Left cardiac atrium (tissue), 4 donors: Measurements from ENCODE around the gene TRPM3. TPM values are rescaled to one million over a fixed set of nuclear protein-coding genes. Genes with fewer than 3 reads are reported as not detected.
"Not testable (repeated sequence)": the region's sequence is repeated elsewhere in the genome, so short reads cannot be mapped to it uniquely, and the experiment has no call there.

Experiments used
- ATAC-seq, 2 donors: fragments of 200-7000 bp; cut with Tn5 transposase; one replicate each; pipeline ENCODE4 v1.9.1; 2020; ENCODE audit warnings: mild to moderate bottlenecking in 2 of 2, moderate library complexity in 2 of 2
- DNase-seq: peaks from one replicate; pipeline ENCODE4 v3.0.0-alpha.2; 2020
- intact Hi-C, 2 donors: fragments of 100-400 bp; cut with DNase I; formaldehyde crosslinking; loops; one replicate each; pipeline versions ENCODE4 v1.14.1 to v1.15.1; 2022 to 2023
- total RNA-seq, 2 donors: library from RNA; stranded (reverse); fragmentation: NEBNext Ultra II Directional; extraction: Animal tissue kit (Norgen Biotek cat#: 25700); gene quantifications; one replicate each; pipeline ENCODE4 v1.2.1, GENCODE V29; 2021
- donor health status: DM: no; HTN: yes; CAD: no.
- donor health status: DM: no; HTN: yes; CAD: no; lungs with severe emphysema.
- donor health status: DM: yes; HTN: yes; CAD: no.
- donor health status: Dilated cardiomyopathy.

The TRPM3 gene
- total RNA-seq, 2 donors from 2014 or later = 0.71 to 1.2 TPM

DNA sequence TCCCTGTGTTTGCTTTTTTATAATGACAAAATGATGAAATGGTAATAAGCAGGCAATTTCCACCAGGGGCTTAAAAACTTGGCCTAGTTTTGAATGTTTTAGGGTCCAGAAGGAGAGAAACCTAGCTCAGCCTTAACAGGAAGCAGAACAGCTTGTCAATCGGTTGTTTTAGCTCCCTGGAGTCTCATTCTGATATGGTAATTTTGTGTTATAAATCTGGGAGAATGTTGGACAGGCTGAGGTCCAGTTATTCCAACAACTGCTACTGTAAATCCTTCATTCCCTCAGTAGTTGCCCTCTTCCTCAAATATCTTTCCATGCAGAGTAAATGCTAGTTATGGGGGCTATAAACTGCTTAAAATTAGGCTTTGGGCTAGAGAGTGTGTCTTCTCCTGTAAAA lies 397.4 kb downstream of the TRPM3 start:
- DNase-seq, intact Hi-C loops, ATAC-seq: not testable (repeated sequence)

DNA sequence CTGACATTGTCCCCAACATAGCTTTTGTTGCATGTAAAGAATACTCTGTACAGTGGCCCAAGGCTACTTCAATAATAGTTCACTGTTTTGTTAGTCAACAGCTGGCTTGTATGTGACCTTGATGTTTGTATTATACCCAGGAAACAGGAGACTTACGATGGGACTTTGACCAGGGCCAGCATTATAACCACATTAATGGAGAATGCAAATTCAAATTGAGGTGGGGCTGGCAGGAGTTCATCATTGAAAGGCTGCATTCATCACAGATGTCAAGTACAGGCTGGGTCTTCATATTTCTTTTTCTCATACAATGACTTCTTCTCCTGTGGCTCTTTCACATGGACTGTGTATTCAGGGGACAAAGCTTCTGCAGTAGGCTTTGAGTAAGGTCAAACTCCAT lies 414.6 kb downstream of the TRPM3 start:
- intact Hi-C loops, ATAC-seq, DNase-seq: not testable (repeated sequence)

DNA sequence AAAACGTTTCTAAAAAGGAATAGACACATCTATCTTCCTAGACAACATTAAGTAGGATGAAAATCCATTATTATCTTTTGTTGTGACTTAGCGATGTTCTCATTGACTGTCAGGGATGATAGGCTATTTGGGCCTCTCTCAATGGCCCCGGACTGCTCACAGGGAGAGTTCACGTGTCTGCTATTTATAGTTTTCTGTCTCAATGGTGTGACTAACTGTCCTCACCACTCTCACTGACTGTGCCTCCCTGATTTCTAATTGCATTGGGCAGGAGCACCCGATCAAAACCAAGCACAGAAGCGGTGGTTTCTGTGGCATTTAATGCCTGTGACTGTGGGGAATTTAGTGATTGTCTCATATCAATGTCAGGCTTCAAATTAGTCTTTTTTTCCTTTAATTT lies 420.3 kb downstream of the TRPM3 start:
- DNase-seq = no peak
- peak; percentile 71 to 90 for ATAC-seq
- intact Hi-C loops = no loop called here

DNA sequence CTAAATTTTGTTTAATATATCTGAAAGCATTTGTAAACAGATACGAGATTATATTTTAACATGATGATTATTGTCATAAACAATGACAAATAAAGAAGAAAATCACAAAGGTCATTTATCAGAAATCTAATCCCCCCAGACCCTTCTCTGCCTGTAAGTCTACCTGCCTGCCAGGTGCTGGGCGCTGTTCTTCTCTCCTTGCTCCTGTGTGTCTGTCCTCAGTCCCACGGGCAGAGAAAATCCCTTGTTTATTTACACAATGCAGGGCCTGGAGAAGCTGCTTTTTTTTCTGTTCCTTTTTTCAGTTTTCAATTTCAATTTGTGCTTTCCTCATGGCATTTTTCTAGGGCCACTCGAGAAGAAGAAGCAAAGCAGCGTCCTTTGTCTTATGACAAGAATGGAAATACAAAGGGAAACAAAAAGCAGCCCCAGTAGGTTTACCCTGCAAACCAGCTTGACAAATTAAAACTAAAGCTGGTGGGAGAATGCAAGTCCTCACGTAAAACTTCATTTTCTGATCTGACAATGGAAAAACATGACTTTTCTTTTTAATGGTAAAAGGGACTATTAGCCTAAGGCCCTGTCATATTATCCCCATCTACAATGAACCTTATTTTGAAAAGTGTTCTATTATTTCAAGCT lies 424.6 kb downstream of the TRPM3 start:
- ATAC-seq = no peak
- DNase-seq = no peak
- intact Hi-C loops = no loop called here

DNA sequence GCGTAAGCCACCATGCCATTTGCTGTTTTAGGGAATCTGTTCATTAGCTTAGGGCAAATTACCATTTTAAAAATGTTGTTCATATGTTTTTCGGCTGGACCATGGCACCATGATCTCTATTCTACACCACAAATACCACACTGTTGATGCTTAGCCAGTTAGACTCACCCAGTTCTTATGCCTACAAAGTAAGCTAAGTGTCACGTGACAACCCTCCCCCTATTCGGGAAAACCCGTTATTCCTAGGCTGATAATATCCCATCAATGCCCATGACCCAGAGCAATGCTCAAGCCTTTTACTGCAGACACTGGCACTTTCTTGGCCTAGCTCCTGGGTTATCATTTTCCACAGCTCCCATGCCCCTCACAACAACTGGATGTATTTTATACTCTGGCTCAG lies 426.7 kb downstream of the TRPM3 start:
- intact Hi-C loops = no loop called here
- DNase-seq (no peak), ATAC-seq (no peak)

DNA sequence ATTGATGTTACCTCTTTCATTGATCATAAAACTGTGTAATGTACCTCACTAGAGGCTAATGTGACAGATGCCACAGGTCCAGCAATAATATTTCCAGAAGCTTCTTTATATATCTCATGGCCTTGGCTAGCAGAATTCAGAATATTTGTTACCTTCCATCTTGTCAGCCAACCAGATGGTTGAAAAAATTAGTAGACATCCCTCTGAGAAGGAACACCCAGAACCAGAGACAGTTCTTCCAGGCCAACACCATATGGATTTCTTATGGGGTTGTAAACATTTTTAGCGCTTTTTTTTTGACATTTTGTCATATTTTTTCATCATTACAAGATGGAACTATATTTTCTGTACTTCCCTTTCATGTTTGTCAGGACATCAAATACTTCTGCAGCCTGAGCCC lies 428.2 kb downstream of the TRPM3 start:
- DNase-seq = no peak
- no peak for ATAC-seq
- intact Hi-C loops = no loop called here

DNA sequence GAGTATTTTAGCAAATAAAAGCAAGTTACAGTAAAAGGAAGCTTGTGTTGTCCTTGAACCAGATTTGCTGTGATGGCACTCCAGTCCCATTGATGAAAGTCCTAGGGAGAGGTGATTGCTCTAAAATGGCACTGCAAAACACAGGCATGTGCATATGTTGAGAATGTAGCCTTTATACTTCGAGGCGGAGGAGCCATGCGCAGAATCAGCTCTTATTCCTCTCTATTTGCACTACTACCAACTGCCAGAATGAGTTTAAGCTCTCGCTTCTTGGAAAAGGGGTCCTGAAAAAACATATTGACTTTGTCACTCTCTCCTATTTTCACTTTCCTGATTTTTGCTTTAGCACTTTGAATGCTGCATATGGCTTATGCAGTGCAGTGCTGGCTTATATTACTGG lies 429.0 kb downstream of the TRPM3 start:
- no peak for ATAC-seq
- intact Hi-C loops = no loop called here
- DNase-seq = no peak

DNA sequence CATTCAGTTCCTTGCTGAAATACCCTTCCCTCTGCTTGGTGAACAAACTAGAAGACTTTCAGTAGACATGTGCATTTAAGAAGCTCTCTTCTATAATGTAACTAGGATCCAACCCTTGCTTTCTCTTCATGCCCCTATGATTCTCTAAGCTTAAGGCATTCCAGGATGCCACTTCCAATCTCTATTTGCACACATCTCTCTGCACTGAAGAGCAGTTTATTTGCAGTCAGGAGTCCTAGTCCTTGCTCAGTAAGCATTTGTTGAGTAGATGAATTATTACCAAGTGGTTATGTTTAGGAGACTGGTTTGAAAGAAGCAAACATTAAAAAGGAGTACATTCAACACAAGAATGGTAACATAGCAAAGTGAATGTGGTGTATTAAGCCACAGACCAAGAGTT lies 432.7 kb downstream of the TRPM3 start:
- intact Hi-C loops = no loop called here
- ATAC-seq (no peak), DNase-seq (no peak)

DNA sequence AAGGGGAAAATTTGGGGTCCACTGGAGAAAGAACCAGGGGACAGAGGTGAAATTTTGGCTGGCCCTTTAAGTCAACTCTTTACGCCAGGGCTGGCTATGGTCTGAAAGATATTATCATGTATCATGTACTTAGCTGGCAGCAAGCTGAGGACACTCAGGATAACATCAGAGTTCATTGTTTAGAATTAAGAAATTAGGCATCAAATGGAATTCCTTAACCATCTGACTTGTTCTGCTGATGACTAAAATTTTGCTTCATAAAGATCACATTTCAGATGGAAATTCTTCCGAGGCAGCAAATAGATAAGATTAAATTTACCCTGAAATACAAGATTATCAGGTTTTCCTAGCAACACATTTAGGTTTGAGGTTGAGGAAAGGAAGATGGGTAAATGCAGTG lies 437.6 kb downstream of the TRPM3 start:
- ATAC-seq = no peak
- intact Hi-C loops = no loop called here
- no peak for DNase-seq

DNA sequence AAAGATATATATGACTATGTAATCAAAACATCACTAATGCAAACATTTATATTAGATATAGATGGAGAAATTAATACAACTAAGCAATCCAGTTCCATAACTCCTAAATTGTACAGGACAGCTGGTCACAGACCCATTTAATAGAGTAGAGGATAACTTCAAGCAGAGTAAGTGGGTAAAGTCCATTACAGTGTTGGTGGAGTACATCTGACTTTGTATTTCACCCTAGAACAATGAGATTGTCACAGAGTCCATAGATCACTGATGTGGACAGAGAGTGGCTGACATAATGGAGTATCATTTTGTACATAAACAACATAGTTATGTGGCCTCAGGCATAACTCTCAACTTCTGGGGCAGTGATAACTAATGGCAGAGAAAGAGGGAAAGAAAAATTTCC lies 439.1 kb downstream of the TRPM3 start:
- intact Hi-C loops = no loop called here
- ATAC-seq (no peak), DNase-seq (no peak)

DNA sequence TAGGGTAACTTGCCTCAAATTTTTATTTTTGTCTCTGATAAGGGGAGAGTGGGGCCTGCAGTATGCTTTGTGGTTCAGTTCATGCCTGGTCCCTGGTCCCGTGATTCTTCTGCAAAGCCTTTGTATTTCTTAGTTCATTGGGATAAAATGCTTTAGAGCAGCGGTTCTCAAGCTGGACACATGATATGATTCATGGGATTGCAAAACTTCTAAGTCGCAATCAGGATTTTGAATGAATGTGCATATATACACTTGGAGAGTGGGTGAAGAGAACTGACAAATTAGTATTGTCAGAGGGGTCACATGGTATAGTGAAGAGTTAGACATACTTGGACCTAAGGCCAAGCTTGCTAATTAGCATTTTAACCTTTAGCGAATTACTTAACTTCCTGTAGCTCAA lies 441.6 kb downstream of the TRPM3 start:
- ATAC-seq (no peak), DNase-seq (no peak)
- intact Hi-C loops = no loop called here

DNA sequence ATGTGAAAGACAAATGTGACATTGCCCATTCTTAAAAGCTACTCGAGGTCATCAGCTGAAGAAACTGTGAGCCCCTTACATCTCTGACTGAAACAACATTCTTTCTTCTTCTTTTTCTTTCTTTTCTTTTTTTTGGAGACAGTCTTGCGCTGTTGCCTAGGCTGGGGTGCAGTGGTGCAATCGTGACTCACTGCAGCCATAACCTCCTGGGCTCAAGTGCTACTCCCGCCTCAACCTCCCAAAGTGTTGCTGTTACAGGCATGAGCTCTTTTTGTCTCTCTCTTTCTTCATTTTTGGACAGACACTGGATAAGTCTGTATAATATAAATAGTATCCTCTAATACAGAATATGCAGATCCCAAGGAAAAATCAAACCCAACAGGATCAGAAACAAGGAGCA lies 443.3 kb downstream of the TRPM3 start:
- ATAC-seq = no peak
- intact Hi-C loops = no loop called here
- no peak for DNase-seq

DNA sequence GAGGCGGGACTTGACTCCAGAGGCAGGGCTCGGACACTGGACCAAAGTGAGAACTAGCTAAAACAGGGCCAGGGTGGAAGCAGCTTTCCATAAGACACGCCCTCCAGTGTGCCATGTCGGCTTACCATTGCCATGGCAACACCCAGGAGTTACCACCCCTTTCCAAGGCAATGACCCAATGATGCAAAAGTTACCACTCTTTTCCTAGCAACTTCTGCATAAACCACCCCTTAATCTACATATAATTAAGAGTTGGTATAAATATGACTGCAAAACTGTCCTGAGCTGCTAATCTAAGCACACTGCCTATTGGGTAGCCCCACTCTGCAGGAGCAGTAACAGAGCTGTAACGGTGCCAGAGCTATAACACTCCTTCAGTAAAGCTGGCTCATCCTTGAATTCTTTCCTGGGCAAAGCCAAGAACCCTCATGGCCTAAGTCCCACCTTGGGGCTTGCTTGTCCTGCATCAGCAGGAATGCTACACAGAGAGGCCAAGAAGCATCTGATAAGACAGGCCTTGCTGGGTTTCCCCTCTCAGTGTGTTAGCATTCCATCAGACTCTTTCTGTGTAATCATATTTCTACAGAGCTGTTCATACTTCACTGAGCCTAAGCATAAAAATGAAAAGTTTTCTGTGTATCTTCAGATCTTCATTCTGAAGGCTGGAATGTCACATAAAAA lies 444.2 kb downstream of the TRPM3 start:
- no peak for DNase-seq
- no peak for ATAC-seq
- intact Hi-C loops = no loop called here

DNA sequence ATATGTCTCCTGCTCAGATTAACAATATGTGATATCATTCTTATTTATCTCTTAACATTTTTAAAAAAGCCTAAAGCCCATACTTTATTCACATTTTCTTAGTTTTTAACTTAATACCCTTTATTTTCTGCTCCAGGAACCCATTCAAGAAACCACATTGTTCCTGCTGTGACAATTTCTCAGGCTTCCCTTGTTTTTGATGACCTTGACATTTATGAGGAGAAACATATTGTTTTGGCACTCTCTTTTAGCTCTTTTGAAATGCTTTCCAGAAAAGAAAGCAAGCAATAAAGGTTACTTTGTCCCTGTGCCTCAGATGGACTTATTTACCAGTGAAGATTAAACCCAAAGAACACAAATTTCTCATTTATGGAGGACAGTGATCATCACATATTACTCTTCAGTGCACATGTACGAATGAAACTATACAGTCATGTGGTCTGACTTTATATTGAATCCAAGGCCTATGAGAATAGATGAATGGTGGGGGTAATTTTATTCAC lies 445.5 kb downstream of the TRPM3 start:
- intact Hi-C loops = no loop called here
- ATAC-seq = no peak
- DNase-seq = no peak

DNA sequence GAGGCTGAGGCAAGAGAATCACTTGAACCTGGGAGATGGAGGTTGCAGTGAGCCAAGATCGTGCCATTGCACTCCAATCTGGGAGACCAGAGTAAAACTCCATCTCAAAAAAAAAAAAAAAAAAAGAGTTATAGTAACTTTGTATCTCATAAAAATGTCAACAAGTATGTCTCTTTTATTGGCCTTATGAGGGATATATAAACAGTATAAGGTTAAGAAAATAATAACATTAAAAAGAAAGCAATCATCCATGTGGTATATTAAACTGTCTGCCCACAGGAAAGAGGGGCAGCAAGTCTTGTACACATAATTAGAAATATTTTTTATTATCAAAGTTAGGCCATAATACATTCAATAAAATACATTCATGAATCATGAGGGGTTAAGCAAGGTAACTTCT lies 447.6 kb downstream of the TRPM3 start:
- no peak for DNase-seq
- no peak for ATAC-seq
- intact Hi-C loops = no loop called here

DNA sequence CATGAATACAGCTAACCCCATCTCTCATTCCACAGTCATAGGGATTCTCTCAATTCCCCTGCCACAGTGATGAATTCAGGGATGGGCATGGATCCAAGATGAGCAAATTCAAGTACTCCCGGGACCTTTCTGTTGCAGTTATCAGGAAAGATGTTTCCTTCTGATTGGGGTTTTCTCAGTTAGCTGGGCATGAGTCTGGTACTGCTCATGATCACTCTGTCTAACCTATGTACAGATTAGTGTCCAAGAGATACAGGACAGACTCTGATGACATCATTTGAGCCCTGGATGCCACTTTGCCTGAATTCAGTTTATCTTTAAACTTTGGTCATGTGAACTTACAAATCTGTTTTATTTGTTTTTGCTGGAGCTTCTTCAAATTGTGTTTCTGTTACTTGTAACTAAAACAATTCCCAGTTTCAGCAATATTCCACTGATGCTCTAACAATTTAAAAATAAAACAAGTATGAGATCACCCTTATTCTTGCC lies 449.2 kb downstream of the TRPM3 start:
- intact Hi-C loops = no loop called here
- no peak for DNase-seq
- ATAC-seq = peak in 1 of 2 donors; percentile 33

DNA sequence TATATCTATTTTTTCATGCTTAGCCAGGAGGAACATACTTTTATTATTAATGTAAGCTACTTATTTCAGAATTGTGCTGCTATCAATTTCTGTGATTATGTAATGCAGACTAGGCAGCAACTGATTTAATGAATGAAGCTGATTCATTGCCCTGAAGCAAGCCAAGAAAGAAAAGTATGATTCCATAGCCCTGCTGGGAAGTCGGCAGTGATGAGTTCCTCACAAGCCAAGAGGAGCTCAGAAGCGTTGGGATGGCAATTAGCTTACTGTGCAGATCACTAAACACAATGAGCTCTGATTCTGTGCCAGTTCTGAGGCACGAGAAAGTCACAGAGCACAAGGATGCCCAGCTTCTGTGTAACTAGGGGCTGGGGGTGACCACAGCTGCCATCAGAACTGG lies 452.7 kb downstream of the TRPM3 start:
- ATAC-seq = peak in 1 of 2 donors; percentile 84
- DNase-seq = no peak
- intact Hi-C loops = no loop called here

DNA sequence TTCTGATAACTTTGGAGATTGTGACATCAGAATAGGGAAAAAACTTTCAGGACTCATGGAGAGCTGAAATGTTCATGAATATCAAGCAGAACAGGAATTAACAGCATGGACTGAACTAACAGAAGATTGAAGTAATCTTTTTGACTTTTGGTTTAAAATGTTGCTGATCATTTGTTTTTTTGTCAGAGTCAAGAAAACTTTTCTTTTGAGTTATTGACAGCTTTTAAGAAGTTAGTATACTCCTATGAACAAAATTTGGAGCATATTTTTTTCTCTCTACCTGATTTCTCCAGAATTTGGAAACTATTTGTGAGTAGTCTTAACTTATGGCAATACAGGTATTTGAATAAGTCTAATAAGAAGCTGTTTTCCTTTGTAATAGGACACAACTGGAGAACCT lies 462.7 kb downstream of the TRPM3 start:
- ATAC-seq (no peak), DNase-seq (no peak)
- intact Hi-C loops = no loop called here

DNA sequence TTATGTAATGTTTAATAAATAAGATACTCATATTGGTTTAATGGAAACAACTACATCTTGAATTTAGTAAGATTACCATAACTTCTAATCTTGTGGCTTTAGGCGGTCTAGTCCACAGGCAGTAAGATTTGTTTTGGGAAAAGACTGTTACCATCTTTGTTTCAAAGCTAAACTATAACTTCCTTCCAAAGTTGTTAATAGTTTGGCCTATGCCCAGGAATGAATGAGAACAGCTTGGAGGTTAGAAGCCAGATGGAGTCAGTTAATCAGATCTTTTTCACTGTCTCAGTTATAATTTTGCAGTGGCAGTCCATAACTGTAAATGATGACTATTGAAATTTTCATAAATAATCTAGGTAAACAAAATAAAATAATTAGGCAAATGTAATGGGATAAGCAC lies 465.1 kb downstream of the TRPM3 start:
- ATAC-seq = no peak

DNA sequence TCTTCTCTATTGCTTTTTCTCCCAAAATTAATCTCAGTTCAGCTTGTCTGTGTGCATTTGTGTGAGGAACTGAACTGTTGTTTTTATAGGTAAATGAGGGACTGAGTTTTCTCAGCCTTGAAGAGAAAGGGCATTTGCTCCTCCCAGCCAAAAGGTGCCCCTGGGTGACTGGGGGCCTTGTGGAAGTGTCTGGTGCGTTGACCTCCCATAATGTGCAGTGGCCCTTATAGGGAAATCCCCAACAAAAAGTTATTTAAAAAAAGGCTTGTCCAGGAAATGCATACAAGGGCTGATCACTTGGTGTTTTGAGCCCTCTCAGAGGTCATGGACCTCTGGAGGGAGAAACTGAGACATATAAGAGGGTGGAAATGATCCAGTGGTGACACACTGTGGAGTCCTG lies 467.3 kb downstream of the TRPM3 start:
- DNase-seq (no peak), ATAC-seq (no peak)
- intact Hi-C loops = no loop called here

More for the DNA sequence above, 465.1 kb downstream of the TRPM3 start:
- no peak for DNase-seq
- intact Hi-C loops = no loop called here

DNA sequence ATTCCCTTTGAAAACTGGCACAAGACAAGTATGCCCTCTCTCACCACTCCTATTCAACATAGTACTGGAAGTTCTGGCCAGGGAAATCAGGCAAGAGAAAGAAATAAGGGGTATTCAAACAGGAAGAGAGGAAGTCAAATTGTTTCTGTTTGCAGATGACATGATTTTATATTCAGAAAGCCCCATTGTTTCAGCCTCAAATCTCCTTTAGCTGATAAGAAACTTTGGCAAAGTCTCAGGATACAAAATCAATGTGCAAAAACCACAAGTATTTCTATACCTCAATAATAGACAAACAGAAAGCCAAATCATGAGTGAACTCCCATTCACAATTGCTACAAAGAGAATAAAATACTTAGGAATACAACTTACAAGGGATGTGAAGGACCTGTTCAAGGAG lies 476.8 kb downstream of the TRPM3 start:
- DNase-seq, ATAC-seq: not testable (repeated sequence)
- intact Hi-C loops = loop anchor here (5.0 to 10.0 kb wide), 2 partner anchors 358 to 600 kb away; no protein-coding TSS in a partner anchor
